AG09309 (cell line): ENCODE results near the gene APMAP.

Experiments used
- DNase-seq: peaks from one replicate; pipeline ENCODE4 v3.0.0-alpha.2; 2010; ENCODE audit warnings: low read depth
- H3K4me3 ChIP-seq: 2 replicates; pipeline ENCODE4 v1.5.1; 2011; ENCODE audit warnings: mild to moderate bottlenecking, low read depth, low read length, moderate library complexity; ENCODE audit not compliant: control insufficient read depth
- TF ChIP-seq, protein P1 (sequence below): IDR thresholded peaks from 2 replicates; pipeline ENCODE4 v1.5.1; 2011; ENCODE audit warnings: mild to moderate bottlenecking, low read depth, low read length, inconsistent platforms; ENCODE audit not compliant: insufficient read depth, control insufficient read depth; ENCODE audit errors: missing control alignments

APMAP gene

DNA sequence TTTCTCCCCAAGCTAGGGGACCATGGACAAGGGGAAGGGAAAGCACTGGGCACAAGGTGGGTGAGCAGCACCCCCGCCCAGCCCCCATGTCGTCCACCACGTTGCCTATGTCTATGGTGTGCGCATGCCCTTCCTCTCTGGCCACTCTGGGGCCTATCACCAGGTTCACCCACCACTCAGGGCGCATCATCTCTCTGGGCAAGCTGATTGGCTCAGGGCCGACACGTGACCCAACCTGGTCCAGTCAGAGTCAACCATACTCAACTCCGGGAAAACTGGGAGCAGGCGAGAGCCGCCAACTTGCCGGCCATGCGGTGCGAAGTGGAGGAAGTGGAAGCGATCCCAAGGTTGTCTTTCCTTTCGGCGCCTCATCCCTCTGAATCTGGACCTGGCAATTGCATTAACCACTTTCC is 39.5 kb upstream of the APMAP start:
- no peak for DNase-seq
- TF ChIP-seq, protein P1, sequence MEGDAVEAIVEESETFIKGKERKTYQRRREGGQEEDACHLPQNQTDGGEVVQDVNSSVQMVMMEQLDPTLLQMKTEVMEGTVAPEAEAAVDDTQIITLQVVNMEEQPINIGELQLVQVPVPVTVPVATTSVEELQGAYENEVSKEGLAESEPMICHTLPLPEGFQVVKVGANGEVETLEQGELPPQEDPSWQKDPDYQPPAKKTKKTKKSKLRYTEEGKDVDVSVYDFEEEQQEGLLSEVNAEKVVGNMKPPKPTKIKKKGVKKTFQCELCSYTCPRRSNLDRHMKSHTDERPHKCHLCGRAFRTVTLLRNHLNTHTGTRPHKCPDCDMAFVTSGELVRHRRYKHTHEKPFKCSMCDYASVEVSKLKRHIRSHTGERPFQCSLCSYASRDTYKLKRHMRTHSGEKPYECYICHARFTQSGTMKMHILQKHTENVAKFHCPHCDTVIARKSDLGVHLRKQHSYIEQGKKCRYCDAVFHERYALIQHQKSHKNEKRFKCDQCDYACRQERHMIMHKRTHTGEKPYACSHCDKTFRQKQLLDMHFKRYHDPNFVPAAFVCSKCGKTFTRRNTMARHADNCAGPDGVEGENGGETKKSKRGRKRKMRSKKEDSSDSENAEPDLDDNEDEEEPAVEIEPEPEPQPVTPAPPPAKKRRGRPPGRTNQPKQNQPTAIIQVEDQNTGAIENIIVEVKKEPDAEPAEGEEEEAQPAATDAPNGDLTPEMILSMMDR: no peak
- H3K4me3 ChIP-seq: no peak overlapping the region

DNA sequence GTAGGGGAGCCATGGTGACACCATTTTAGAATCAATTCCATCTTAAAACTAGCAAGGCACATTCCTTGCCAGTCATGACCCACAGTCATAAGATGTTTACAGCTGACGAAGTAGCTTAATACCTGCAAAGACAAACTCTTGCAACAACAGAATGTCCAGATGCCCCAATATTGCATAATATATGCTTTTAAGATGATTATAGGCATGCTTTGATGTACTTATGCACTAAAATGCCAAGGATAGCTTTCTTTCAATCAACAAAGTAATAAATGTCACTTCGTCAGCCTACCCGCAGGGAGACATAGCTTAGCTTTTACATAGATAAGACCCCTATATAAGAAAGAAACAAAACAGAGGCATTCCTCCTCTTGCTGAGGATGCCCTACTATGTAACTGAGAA is 38.7 kb upstream of the APMAP start:
- no peak for DNase-seq
- no peak overlapping the region for H3K4me3 ChIP-seq
- TF ChIP-seq, protein P1: no peak

DNA sequence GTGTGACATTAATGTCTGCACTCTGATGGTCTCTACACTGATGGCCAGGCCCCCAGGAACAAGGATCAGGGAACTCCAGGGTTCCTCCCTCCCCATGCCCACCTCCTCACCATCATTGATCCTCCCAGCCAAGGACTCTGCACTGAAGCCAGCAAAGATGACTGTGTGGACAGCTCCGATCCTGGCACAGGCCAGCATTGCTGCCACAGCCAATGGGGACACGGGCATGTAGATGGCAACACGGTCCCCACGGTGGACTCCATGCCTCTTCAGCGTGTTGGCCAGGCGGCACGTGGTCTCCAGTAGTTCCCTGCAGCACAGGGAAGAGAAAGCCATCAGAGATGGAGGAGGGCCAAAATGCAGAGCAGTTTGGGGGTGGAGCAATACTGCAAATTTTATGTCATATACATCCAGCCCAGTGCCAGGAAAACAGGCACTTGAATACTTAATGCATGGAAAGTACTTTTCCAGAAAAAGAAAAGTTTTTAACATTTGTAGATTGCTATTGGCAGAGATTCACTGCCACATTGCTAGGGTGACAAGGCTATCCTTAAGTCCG is 38.2 kb upstream of the APMAP start:
- DNase-seq: no peak
- no peak overlapping the region for H3K4me3 ChIP-seq
- TF ChIP-seq, protein P1: no peak

DNA sequence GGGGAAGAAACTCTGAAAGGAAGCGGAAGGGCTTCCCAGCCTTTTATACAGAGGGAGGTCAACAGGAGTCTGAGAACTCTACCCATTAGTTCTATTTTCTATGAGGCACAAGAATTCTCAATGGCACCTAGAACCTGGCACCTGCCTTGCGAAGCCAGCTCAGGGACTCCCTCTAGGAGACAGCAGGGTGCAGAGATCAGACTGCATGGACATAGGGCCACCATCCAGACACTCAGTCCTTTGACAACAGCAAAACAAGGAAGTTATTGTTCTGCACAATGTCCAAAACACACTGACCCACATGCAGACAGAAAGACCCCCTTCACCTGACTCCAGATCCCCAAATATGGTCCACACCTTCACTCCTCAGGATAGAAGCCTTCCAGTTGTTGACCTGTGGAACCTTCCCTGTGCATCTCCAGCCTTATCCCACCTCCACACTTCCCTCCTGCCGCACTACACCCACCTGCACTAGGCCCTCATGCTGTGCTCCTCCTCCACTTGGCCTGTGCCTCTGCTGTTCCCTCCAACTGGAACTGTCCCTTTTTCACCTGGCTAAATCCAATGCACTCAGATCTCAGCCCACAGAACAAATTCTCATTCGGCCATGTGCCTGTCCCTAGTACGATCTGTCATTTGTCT is 37.6 kb upstream of the APMAP start:
- no peak overlapping the region for H3K4me3 ChIP-seq
- no peak for DNase-seq
- TF ChIP-seq, protein P1: no peak

DNA sequence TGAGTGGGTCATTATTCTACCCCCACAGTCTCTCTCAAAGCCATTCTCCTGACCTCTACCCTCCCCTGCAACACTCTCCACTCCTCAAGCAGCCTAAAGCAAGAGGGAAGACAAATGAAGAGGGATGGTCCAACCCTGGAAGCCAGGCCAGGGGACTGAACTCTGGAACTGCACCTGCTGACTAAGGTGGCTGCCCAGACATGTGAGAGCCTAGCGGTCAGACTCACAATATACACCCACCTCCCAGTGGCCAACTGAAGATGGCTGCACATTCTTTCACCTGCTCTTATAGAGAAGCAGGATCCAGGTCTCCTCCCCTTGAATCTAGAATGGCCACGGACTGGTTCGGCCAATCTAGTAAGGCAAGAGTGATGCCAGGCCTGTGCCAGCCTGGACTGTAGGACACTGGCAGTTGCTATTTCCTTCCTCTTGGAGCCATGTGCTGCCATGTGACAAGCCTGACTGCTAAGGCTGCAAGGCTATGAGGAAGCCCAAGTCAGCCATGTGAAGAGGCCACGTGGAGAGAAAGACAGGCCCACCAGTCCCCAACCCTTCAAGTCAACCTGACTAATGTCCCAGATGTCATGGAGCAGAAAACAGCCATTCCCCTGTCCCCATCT is 33.5 kb upstream of the APMAP start:
- DNase-seq: no peak
- no peak overlapping the region for H3K4me3 ChIP-seq
- TF ChIP-seq, protein P1: no peak

DNA sequence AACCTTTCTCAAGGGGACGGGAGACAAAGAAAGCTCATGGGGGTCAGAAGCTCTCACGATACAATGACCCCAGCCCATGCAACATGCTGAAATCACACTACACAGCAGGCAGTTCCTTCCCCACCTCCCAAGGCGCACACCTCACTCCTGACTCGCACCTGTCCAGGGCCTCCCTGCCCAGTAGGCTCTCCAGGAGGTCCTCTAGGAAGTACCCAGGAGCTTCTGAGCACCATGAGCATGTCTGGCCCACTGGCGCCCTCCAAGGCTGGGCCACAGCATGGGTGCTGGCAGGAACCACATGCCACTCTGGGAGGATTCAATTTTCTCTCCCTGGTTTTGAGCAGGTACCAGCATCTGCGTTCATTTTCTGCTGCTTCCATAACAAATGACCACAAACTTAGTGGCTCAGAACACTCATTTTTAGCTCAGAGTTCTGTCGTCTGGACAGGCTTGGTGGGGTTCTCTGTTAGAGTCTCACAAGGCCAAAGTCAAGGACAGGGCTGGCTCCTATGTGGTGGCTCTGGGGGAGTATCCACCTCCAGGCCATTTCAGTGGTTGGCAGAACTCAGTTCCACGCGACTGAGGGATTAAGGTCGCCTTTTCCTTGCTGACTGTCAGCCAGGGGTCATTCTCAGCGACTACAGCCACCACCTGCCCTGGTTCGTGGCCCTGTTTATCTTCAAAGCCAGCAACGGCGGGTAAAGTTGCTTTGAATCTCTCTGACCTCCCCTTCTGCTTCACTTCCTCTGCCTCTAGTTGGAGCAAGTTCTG is 32.7 kb upstream of the APMAP start:
- H3K4me3 ChIP-seq: no peak overlapping the region
- no peak for DNase-seq
- TF ChIP-seq, protein P1: no peak
